GM18517 (cell line): Measurements from ENCODE around the gene CALHM6.

Experiments
- ATAC-seq: cut with Tn5 transposase; IDR thresholded peaks from one replicate; pipeline ENCODE4 v1.9.1; 2021; ENCODE audit warnings: mild to moderate bottlenecking, moderate library complexity; ENCODE audit not compliant: unreplicated experiment

Gene CALHM6

DNA sequence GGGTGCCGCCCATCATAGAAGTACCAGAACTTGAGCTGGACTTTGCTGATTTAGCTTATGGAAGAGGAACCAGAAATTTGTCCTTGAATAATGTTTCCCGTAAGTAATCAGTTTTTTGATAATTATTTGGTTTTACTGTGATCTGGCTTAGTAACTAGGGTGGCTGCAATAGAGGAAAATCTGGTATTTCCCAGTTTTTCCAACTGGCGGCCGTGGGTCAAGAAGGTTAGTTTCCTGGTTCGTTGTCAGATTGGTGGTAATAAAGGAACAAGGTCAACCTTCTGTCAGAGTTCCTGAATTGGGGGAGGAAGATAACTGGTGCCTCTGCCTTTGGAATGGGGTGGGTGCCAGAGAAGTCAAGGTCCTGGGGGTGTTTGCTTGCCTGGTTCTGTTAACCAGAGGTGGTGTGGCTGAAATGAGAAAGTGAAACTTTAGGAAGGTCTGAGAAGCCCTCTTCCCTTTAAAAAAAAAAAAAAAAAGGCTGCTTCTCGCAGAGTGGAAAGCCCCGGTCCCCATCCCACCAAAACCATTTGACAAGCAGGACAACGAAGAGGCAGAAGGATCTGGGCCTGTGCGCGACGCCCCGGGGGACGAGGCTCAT is at the start of gene CALHM6:
Gene CALHM6, plus strand, starts transcription at position 45 of the 601 bp plus-strand sequence. Its CDS starts 555 bp downstream, at position 600.
- no peak for ATAC-seq

DNA sequence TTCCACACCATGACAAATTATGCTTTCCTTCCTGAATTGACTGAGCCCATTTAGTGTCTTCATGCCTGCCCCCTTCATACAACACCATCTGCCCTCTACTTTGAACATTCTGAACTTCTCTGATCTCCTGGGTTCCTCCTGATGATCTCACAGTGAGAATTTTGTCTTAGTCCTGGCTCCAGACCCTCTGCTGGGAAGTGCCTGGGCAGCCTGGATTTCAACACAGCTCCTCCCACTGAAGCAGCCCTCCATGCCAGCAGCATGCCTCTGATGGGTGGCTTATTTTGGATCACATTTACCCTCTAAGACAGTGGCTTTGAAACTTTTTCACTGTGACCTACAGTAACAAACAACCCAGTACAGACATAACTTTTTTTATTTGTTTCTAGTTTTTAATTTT is 48.9 kb upstream of the CALHM6 start:
- no peak for ATAC-seq

DNA sequence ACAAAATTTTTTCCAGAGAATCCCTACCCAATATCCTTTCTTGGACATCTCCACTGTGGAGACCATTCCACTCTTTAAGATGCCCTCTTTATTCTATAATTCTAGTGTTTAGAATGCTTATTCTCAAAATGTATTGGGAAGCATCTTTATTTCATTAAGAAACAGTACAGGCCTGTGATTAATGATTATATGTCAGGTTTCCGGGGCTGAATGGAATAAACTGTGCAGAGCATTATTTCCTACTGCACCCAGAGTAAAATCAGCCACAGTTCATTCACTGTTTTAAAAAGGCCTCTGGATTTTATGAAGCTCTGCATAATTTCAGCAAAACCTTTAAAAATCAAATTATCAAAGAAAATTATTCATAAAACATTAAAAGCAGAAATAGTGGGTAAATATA is 47.8 kb upstream of the CALHM6 start:
- ATAC-seq: no peak

DNA sequence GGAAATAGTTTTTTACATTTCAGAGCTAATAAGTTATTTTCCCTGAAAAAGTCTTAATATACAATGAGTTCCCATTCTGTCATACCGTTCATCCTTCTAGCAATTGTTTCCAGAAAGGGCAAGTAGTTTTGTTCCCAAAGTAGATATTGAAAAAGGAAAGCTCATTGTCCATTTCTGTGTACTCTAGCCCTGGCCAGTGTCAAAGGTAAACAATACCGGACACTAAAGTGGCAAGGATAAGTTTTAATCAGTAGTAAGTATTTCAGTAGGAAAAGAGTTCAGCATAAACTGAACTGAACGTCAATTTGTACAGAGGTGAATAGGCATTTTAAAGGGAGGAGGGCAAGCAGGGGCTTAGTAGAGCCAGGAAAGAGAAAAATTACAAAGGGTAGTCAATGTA is 43.5 kb upstream of the CALHM6 start:
- ATAC-seq: no peak

DNA sequence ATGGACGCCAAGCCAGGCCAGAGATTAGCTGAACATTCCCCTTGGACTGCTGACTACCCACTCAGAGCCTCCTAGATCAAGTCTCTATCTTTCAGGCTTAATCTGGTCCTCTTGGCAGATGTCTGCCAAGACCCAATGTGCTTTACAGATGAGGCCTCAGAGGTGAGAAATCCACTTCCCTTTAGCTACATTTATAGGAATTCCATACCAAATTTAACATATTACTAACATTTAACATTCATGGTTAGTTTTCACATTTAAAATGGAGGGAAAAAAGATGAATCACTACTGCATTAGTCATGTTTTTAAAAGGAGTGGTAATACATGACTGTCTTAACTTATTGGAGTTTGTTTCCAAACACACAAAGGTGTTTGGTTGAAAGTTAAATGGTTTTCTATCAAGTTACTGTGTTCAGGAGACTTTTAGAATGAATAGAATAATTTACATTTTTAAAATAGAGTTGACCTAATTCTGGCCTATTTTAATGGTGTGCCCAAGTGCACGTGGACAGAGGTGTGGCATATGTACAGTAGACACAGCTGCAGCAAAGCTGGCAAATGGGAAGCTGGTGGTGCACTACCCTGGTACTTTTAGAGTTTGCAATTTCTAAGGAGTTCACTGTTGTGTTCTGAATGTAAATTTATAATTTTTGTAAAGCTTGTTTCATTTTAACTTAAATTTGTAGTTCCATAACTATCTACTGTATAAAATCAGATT is 41.9 kb upstream of the CALHM6 start:
- no peak for ATAC-seq

DNA sequence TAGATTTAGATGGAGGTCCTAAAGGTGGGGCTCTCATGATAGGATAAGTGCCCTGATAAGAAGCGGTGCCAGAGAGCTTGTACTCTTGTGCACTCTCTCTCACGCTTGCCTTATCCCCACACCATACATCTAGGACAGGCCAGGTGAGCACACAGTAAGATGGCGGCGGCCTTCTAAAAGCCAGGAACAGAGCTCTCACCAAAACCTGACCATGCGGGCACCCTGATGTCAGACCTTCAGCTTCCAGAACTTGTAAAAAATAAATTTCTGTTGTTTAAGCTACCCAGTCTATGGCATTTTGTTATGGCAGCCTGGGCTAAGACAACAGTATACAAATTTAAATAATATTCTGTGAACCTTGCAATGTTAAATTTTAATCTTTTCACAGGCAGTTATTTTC is 40.8 kb upstream of the CALHM6 start:
- no peak for ATAC-seq

DNA sequence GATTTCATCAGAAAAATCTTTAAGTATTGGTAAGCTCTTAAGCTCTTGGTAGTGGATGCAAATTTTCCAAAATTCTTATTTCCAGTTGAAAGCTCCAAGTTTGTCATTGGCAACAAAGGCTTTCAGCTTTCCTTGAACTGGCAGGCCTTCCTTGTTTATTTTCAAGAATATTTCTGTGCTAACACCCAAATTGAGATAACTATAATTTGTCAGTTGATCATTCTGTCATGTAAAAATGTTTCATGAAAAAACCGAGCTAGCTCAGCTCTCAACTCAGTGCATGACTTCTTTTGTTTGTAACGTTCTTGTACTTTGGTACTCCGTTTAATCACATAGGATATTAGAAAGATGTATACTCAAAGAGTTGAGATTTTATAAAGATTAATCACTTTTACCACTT is 38.9 kb upstream of the CALHM6 start:
- no peak for ATAC-seq

DNA sequence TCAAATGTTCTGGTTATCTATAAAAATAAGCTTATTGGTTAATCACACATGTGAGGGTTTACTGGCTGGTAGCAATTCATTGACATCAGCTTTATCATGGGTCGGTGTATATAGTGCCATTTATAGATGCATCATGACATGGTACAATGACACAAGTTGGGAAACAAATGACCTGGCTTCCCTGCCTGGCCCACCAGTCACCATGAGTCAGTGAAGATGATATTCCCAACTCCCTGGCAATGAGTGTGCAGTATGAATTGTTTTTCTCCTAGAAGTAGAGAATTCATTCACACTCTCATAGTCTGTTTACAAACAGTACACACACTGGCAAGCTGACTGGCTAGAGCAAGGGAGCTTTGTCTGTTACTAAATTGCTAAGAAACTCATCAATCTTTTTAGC is 37.2 kb upstream of the CALHM6 start:
- no peak for ATAC-seq

DNA sequence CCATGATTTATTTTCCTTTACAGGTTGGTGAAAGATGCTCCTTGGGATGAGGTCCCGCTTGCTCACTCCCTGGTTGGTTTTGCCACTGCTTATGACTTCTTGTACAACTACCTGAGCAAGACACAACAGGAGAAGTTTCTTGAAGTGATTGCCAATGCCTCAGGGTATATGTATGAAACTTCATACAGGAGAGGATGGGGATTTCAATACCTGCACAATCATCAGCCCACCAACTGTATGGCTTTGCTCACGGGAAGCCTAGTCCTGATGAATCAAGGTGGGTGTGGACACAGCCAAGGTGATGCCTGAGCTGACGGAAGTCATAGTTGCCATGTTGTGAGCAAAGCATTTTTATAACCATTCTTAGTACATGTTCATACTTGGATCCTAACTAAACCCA is 34.6 kb upstream of the CALHM6 start:
- ATAC-seq: no peak

DNA sequence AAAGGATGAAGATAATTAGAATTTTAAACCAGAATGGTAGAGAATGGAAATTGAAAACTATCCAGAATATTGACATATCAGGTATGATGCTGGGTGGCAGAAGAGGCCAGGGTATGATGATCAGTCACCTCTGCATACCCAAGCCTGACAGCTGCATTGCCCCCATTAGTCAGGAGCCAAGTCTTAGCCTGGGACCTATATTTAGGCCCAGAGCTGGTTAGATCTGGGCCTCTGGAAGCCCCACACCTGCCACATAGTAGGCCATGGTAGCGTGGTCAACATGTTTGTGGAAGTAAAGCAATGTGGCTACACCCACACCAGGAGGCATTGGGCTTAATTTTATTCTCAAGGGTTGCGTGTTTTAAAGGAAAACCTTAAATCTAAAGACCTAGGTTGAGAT is 32.1 kb upstream of the CALHM6 start:
- no peak for ATAC-seq

DNA sequence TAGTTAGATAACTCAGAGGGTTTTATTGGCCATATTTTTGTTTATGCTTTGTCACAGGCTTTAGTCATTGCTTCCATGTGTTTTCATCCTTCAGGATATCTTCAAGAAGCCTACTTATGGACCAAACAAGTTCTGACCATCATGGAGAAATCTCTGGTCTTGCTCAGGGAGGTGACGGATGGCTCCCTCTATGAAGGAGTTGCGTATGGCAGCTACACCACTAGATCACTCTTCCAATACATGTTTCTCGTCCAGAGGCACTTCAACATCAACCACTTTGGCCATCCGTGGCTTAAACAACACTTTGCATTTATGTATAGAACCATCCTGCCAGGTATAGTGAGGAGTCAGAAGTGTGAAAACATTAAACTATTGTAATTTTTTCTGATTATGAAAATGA is 30.3 kb upstream of the CALHM6 start:
- ATAC-seq: no peak

DNA sequence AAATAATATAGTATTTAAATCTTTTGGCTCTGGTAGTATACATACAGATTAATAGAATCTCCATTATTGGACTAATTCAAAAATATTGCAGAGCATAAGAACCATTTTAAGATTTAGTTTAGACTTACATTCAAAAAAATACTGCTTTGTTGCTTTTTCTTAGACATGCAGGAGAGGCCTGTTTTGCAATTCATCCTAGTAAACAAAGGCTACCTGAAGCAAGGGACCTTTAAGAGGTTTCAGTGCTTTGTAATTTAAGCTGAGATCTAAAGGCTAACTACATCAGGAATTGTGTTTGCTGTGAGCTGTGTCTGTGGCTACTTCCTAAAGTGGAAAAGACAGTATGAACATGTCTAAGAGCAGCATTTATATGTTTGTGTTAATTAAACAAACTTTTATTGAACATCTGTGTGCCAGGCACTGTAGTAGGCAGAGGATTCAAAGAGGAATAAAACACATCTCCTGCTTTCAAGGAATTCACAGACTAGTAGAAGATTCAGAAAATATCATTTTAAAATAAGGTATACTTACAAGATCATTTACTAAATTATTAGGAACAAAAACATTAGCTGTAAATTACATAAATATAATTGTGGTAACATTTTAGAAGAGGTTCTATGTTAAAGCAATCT is 29.1 kb upstream of the CALHM6 start:
- no peak for ATAC-seq

DNA sequence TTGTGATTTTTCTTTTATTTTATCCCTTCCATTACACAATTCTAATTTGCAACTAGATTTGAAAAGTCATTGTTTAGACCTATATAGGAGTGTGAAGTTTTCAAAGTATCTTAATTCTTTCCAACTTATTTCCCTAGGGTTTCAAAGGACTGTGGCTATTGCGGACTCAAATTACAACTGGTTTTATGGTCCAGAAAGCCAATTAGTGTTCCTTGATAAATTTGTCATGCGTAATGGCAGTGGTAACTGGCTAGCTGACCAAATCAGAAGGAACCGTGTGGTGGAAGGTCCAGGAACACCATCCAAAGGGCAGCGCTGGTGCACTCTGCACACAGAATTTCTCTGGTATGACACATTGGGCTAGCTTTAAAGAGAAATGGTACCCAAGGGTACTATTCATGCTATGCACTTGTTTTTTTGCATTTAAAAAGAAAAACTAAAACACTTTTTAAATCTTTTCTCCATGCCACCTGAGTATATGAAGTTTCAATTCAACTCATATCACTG is 27.9 kb upstream of the CALHM6 start:
- no peak for ATAC-seq

DNA sequence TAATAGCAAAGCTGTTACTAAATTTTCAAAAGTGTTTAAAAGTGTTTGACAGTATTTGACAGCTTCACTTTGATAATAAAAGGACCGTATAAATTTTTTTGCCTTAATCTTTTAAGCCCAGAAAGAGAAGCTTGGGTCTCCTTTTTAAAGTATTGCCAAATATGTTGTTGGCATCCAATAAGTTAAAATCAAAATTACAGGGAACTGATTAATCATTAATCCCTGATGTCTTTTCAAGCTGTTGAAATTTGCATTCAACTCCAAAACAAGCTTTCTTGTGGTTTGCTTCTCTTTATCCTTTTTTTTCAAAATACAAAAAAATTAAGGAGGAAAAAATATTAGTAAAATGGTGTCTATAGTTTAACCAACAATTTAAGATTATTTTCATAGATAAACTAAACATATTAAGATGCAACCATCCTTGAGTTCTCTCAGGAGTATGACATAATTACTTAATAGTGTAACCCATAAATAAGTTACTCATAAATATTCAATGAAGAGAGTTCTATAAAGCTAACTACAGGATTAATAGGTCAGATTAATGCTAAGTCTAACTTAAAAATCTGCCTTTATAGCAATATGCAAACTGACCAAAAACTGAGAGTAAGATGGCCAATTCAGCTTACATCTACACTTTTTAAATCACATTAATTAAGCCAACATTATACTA is 27.0 kb upstream of the CALHM6 start:
- no peak for ATAC-seq

DNA sequence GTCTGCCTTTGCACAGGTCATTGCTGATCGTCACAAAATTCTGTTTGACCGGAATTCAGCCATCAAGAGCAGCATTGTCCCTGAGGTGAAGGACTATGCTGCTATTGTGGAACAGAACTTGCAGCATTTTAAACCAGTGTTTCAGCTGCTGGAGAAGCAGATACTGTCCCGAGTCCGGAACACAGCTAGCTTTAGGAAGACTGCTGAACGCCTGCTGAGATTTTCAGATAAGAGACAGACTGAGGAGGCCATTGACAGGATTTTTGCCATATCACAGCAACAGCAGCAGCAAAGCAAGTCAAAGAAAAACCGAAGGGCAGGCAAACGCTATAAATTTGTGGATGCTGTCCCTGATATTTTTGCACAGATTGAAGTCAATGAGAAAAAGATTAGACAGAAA is 24.6 kb upstream of the CALHM6 start:
- ATAC-seq: no peak

DNA sequence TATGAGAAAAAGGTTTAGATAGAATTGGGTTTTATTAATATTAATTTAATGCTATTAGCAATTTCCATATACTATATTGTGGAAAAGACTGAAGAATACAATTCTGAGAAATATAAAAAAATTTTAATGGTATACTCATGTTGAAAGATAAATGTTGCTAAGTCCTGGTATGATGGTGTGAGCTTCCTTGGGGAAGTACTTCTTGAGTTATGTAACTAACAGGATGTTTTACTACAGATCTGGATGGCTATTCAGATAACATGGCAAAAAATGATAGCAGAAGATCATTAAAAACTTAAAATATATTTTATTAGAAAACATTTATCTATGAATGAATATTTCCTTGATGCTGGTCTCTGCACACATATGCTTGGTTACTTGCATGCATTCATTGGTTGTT is 23.5 kb upstream of the CALHM6 start:
- ATAC-seq: no peak

DNA sequence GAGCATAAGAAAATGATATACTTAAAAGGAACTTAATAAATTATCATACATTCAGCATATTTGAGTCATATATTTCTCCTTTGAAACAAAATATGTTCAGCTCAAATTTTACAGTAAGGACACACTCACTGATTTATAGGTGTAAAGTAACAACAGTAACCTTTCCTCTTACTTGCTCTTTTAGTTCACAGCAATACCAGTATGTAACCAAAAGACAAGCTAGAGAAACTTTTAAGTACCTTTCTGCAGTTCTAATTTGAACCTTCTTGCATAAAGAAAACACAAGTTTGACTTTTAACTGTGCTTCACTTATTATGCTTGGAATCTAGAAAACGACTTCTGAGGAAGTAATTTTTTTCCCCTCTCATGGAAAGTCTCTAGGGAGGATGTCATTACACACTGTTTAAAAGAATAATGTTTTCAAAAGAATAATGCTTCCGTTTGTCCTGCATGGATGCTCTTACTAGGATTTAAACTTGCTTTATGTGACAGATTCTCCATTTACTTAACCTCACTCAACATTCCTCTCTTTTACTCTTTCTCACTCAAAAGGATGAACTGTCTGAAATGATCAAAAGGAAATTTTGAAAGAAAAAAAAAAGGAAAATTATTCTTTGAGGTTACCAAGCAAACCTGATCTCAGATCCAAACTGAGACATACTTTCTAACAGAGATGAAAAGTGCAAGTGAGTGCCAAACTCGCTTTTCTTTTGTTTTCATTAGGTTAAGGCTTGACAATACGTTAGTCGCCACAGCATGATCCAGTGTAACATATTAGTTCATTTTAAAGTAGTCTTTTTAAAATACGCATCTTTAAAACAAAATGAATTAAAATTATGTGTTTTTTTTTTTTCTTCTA is 22.4 kb upstream of the CALHM6 start:
- ATAC-seq: no peak

DNA sequence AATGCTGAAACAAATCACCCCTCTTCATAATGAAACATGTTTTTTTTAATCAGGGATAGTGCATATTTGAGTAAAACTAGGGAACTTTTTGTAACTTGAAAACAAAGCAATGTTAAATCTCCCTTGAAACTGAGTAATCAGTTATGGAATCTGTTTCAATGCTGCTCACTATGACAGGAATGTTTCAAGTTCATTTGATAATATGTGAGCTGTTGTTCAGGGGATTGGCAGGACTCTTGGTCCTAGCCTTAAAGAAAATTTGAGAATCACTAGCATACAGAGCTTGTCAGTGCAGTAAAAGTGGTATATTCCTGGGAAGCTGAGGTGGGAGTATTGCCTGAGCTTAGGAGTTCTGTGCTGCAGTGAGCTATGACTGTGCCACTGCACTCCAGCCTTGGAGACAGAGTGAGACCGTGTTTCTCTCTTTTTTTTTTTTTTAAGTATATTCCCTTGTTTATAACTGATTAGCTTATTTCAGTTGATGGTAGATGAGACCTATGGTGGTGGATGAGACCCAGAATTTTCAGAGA is 21.6 kb upstream of the CALHM6 start:
- no peak for ATAC-seq

DNA sequence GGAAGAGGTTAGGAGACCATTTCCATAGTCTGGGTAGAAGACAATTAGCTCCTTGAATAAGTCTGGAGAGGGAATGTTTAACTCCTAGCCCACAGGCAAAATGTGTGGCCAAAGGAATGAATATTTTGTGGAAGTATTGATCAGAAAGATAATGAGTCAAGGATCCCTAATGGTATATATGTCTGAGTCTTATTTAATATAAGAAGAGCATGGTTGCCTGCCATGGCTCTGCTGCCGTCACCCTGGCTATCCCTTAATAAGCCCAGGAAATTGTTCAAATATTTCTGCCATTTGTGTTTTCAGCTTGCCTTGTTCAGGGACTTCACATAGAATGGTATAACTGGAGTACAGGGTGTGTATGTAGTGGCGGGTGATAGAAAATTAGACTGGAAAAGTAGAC is 18.1 kb upstream of the CALHM6 start:
- ATAC-seq: no peak

DNA sequence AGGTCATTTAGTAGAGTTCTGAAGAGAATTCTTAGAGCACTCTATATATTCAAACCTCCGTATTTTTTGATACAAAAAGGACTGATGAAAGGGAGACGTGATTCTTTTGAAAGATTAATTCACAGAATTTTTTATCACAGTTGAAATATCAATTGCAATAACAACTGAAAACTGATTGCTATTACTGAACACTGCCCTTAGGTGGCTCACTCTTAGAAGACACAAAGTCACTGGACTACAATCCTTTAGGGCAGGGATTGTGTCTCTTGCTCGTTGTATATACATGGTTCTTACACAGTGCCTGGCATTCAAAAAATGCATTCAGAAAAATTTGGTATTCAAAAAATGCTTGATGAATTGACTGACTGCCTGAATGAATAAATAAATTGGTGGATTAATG is 17.1 kb upstream of the CALHM6 start:
- no peak for ATAC-seq

DNA sequence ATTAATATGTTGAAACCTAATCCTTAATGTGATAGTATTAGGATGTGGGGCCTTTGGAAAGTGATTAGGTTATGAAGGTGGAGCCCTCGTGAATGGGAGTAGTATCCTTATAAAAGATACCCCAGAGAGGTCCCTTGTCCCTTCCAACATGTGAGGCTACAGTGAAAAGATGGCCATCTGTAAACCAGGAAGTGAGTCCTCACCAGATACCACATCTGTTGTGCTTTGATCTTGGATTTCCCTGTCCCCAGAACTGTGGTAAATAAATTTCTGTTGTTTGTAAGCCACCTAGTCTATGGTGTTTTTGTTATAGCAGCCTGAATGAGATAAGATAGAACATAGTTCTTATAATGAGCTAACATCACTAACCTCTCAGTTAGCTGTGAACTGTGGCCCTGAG is 16.6 kb upstream of the CALHM6 start:
- no peak for ATAC-seq
